ENCODE results near the gene CYP8B1. TPM values are rescaled to one million over a fixed set of nuclear protein-coding genes. Genes with fewer than 3 reads are reported as not detected.

Gene CYP8B1
- total RNA-seq = not detected in 2 replicates

GRCh38 chr3:42875325-42876151 lies at the start of gene CYP8B1:
TSS of gene CYP8B1 (minus strand) at chr3:42875879. CDS start at chr3:42875816, 63 bp downstream.

GRCh38 chr3:42906070-42906847 lies 30.6 kb upstream of the CYP8B1 start, which contains the start of gene ZNF662:
TSS of gene ZNF662 (plus strand) at chr3:42906142. CDS start at chr3:42908115, 1,973 bp downstream.

Other genes starting within 250 kb of the CYP8B1 start
- 42.4 and 48.6 TPM in 2 replicates for gene ZBTB47, start 222.2 kb downstream of the CYP8B1 start, total RNA-seq
- not detected in 2 replicates for gene KLHL40, start 190.3 kb downstream of the CYP8B1 start, total RNA-seq
- not detected in 2 replicates for gene HHATL, start 173.1 kb downstream of the CYP8B1 start, total RNA-seq
- 0.50 and 1.1 TPM in 2 replicates for gene CCDC13, start 102.6 kb downstream of the CYP8B1 start, total RNA-seq
- gene HIGD1A, start 71.4 kb downstream of the CYP8B1 start, total RNA-seq = 169 and 198 TPM in 2 replicates
- 0.06 and 0.26 TPM in 2 replicates for gene ACKR2, start 66.4 kb downstream of the CYP8B1 start, total RNA-seq
- 1.7 and 2.1 TPM in 2 replicates for gene ZNF662, start 30.3 kb upstream of the CYP8B1 start, total RNA-seq
- gene GASK1A, start 103.4 kb upstream of the CYP8B1 start, total RNA-seq = 0.62 and 0.92 TPM in 2 replicates
- 7.7 and 8.7 TPM in 2 replicates for gene POMGNT2, start 230.2 kb upstream of the CYP8B1 start, total RNA-seq

All from aortic smooth muscle cell (primary cell).